Mucosa of rectum (tissue), 2 donors: ENCODE data around the gene TRIM56.
"Not testable (repeated sequence)": the region's sequence is repeated elsewhere in the genome, so short reads cannot be mapped to it uniquely, and the experiment has no call there.

Source experiments
- H3K27ac ChIP-seq, 2 donors: one replicate each; pipeline ENCODE4 v1.7.0; 2013; ENCODE audit warnings: inconsistent platforms in 2 of 2, low read depth in 2 of 2, low read length in 2 of 2
- H3K27me3 ChIP-seq, 2 donors: one replicate each; pipeline ENCODE4 v1.7.0; 2013; ENCODE audit warnings: low read length in 2 of 2; ENCODE audit not compliant: control insufficient read depth in 2 of 2, insufficient read depth in 2 of 2
- H3K36me3 ChIP-seq, 2 donors: one replicate each; pipeline ENCODE4 v1.7.0; 2013; ENCODE audit warnings: low read length in 2 of 2; ENCODE audit not compliant: control insufficient read depth in 2 of 2, insufficient read depth in 2 of 2
- H3K4me1 ChIP-seq, 2 donors: one replicate each; pipeline ENCODE4 v1.7.0; 2013; ENCODE audit warnings: low read length in 2 of 2, mild to moderate bottlenecking in 1 of 2; ENCODE audit not compliant: control insufficient read depth in 2 of 2, insufficient read depth in 2 of 2
- H3K4me3 ChIP-seq, 2 donors: one replicate each; pipeline ENCODE4 v1.7.0; 2013; ENCODE audit warnings: low read length in 2 of 2
- H3K9ac ChIP-seq, 2 donors: one replicate each; pipeline ENCODE4 v1.7.0; 2013; ENCODE audit warnings: low read length in 2 of 2, low read depth in 1 of 2, mild to moderate bottlenecking in 1 of 2
- H3K9me3 ChIP-seq, 2 donors: one replicate each; pipeline ENCODE4 v1.7.0; 2013; ENCODE audit warnings: low read length in 2 of 2; ENCODE audit not compliant: control insufficient read depth in 2 of 2
- donor health status: healthy.
- donor health status: Normal muscosa, but diverticular disease.

Gene TRIM56, protein sequence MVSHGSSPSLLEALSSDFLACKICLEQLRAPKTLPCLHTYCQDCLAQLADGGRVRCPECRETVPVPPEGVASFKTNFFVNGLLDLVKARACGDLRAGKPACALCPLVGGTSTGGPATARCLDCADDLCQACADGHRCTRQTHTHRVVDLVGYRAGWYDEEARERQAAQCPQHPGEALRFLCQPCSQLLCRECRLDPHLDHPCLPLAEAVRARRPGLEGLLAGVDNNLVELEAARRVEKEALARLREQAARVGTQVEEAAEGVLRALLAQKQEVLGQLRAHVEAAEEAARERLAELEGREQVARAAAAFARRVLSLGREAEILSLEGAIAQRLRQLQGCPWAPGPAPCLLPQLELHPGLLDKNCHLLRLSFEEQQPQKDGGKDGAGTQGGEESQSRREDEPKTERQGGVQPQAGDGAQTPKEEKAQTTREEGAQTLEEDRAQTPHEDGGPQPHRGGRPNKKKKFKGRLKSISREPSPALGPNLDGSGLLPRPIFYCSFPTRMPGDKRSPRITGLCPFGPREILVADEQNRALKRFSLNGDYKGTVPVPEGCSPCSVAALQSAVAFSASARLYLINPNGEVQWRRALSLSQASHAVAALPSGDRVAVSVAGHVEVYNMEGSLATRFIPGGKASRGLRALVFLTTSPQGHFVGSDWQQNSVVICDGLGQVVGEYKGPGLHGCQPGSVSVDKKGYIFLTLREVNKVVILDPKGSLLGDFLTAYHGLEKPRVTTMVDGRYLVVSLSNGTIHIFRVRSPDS

DNA sequence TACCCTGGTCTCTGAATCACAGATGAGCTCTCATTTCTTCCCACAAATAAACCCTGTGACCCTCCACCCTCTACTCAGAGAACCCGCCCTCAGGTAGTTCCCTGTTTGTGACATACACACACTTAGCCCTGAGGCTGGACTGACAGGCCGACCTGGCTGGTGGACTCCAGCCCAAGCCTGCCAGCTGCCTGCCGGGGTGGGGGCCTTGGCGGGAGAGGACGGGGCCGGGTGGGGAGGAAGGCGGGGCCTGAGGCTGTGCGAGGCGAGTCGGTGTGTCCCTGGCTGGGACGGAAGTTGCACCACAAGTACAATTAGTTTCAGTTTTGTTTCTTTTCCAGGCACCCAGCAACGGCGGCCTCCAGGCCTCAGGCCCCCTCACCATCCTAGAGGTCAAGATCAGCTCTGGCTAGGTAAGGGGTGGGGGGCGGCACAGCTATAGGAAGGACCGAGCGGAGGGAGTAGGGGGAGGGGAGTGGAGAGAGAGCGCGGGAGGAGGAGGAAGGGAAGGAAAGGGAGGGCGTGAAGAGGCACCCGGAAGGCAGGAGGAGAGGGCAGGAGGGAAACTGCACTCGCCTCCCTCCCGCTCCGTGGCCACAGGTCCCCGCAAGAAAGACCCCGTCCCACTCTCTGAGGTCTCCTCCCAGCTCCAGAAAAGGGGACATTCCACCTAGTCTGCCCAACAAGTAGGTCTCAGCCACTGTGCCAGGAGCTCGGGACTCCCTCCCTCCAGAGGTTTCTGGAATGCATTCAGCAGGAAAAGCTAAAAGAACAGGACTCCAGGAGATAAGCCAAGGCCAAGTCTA, at the start of gene TRIM56:
TSS of gene TRIM56 (plus strand) at position 320 of the 803 bp plus-strand sequence. CDS start 1,832 bp downstream, outside the sequence.
- Histone ChIP-seq H3K4me1 (peaks cover 11 to 20% of the 10 kb centered on the region in 2 donors), H3K27ac (peak within 1 kb of the TSS; percentile 97), H3K9me3 (no peaks in the 10 kb centered on the region), H3K36me3 (peaks cover 16 to 31% of the 10 kb centered on the region in 2 donors), H3K4me3 (peak within 1 kb of the TSS; percentile 94 to 99), H3K9ac (peak within 1 kb of the TSS; percentile 89 to 99), H3K27me3 (no peaks in the 10 kb centered on the region)

DNA sequence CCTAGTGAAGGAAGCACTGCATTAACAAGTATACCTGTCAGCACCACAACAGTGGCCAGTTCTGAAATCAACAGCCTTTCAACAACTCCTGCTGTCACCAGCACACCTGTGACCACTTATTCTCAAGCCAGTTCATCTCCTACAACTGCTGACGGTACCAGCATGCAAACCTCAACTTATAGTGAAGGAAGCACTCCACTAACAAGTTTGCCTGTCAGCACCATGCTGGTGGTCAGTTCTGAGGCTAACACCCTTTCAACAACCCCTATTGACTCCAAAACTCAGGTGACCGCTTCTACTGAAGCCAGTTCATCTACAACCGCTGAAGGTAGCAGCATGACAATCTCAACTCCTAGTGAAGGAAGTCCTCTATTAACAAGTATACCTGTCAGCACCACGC, 49.3 kb upstream of the TRIM56 start:
- peaks cover 0 to 65% of the 10 kb centered on the region in 2 donors for H3K36me3 ChIP-seq
- no peaks in the 10 kb centered on the region for H3K4me1 ChIP-seq
- no peak overlapping the region for H3K4me3 ChIP-seq
- no peak overlapping the region for H3K9ac ChIP-seq
- peaks cover 0 to 3% of the 10 kb centered on the region in 2 donors for H3K9me3 ChIP-seq
- H3K27ac ChIP-seq: no peak overlapping the region
- peaks cover 0 to 3% of the 10 kb centered on the region in 2 donors for H3K27me3 ChIP-seq

DNA sequence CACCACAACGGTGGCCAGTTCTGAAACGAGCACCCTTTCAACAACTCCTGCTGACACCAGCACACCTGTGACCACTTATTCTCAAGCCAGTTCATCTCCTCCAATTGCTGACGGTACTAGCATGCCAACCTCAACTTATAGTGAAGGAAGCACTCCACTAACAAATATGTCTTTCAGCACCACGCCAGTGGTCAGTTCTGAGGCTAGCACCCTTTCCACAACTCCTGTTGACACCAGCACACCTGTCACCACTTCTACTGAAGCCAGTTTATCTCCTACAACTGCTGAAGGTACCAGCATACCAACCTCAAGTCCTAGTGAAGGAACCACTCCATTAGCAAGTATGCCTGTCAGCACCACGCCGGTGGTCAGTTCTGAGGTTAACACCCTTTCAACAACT, 44.0 kb upstream of the TRIM56 start:
- not testable (repeated sequence) for H3K27me3 ChIP-seq, H3K9me3 ChIP-seq, H3K27ac ChIP-seq, H3K4me1 ChIP-seq, H3K9ac ChIP-seq, H3K4me3 ChIP-seq
- H3K36me3 ChIP-seq: peaks cover 0 to 60% of the 10 kb centered on the region in 2 donors

DNA sequence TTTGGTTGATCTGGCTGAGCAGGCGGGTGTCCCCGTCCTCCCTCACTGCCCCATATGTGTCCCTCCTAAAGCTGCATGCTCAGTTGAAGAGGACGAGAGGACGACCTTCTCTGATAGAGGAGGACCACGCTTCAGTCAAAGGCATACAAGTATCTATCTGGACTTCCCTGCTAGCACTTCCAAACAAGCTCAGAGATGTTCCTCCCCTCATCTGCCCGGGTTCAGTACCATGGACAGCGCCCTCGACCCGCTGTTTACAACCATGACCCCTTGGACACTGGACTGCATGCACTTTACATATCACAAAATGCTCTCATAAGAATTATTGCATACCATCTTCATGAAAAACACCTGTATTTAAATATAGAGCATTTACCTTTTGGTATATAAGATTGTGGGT, 26.9 kb upstream of the TRIM56 start:
- Histone ChIP-seq H3K27ac (no peak overlapping the region), H3K9ac (no peak overlapping the region), H3K27me3 (peaks cover 0 to 5% of the 10 kb centered on the region in 2 donors), H3K4me3 (no peak overlapping the region), H3K4me1 (no peaks in the 10 kb centered on the region), H3K9me3 (no peaks in the 10 kb centered on the region), H3K36me3 (peaks cover 0 to 16% of the 10 kb centered on the region in 2 donors)

DNA sequence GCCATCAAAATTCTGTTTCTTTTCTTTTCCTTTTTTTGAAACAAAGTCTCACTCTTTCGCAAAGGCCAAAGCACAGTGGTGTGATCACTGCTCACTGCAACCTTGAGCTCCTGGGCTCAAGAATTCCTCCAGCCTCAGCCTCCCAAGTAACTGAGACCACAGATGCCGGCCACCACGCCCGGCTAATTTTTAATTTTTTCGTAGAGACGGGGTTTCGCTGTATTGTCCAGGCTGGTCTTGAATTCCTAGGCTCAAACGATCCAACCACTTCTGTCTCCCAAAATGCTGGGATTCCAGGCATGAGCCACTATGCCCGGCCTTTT, 25.7 kb upstream of the TRIM56 start:
- peaks cover 0 to 16% of the 10 kb centered on the region in 2 donors for H3K36me3 ChIP-seq
- H3K9me3 ChIP-seq: no peaks in the 10 kb centered on the region
- no peak overlapping the region for H3K9ac ChIP-seq
- peaks cover 0 to 5% of the 10 kb centered on the region in 2 donors for H3K27me3 ChIP-seq
- no peak overlapping the region for H3K27ac ChIP-seq
- no peaks in the 10 kb centered on the region for H3K4me1 ChIP-seq
- H3K4me3 ChIP-seq: no peak overlapping the region

DNA sequence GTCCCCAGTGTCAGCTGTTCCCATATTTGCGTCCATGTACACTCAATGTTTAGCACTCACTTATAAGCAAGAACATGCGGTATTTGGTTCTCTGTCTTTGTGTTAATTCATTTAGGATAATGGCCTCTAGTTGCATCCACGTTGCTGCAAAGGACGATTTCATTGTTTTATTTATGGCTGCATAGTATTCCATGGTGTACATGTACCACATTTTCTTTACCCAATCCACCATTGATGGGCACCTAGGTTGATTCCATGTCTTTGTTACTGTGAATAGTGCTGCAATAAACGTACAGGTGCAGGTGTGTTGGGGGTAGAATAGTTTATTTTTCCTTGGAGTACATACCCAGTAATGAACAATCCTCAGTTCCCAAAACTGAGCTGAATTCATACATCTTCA, 24.3 kb upstream of the TRIM56 start:
- Histone ChIP-seq H3K4me1 (no peaks in the 10 kb centered on the region), H3K27me3 (peaks cover 0 to 5% of the 10 kb centered on the region in 2 donors), H3K9me3 (no peaks in the 10 kb centered on the region), H3K27ac (no peak overlapping the region), H3K4me3 (no peak overlapping the region), H3K9ac (no peak overlapping the region), H3K36me3 (peaks cover 0 to 10% of the 10 kb centered on the region in 2 donors)

DNA sequence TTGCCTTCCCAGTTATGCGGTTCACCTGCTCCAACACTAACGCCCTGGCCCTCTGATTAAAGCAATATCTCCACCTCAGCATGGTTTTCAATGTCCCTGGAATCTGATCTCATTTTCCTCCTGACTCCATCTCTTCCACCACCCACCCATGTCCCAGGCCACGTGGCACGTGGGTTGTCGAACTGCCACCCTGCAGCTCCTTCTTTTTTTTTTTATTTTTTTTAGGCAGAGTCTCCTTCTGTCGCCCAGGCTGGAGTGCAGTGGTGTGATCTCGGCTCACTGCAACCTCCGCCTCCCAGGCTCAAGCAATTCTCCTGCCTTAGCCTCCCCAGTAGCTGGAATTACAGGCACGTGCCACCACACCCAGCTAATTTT, 21.1 kb upstream of the TRIM56 start:
- not testable (repeated sequence) for H3K4me3 ChIP-seq, H3K9me3 ChIP-seq, H3K27ac ChIP-seq, H3K9ac ChIP-seq, H3K36me3 ChIP-seq, H3K27me3 ChIP-seq, H3K4me1 ChIP-seq

DNA sequence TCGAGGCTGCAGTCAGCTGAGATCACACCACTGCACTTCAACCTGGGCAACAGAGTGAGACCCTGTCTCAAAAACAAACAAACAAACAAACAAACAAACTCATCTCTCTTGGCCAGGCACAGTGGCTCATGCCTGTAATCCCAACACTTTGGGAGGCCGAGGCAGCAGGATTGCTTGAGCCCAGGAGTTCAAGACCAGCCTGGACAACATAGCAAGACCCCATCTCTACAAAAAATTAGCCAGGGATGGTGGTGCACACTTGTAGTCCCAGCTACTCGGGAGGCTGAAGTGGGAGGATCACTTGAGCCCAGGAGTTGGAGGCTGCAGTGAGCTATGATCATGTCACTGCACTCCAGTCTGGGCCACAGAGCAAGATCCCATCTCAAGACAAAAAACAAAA, 20.1 kb upstream of the TRIM56 start:
- H3K4me1 ChIP-seq, H3K9me3 ChIP-seq, H3K27me3 ChIP-seq, H3K27ac ChIP-seq, H3K4me3 ChIP-seq, H3K9ac ChIP-seq, H3K36me3 ChIP-seq: not testable (repeated sequence)

DNA sequence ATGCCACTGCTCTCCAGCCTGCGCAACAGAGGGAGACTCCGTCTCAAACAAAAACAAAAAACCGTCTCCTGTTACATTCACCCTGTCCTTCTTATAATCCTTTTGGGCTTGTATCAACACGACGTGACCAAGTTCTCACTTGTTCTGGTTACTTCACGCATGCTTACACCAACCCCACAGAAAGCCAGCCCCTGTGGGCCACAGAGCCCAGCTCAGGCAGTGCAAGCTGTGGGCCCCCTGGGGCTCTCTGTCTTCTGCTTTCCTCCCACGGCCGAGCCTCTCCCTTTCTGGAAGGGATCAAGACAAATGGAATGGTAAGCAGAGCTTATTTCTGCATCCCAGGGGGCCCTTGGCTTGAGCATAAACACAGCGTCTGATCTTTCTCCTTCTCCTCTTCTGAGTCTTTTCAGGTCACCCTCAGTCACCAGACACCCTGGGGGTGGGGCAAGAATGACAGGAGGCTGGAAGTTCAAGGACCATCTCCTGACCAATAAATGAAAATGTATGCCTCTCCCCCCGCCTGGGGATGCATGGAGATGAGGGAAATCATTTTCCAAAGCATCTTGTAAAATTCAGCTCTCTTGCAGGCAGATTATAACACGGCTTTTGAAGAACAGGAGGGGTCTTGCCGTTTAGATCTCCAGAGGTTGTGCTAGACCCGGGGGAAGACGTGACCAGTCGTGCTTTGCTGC, 19.0 kb upstream of the TRIM56 start:
- Histone ChIP-seq H3K4me1 (no peaks in the 10 kb centered on the region), H3K4me3 (no peak overlapping the region), H3K9me3 (no peaks in the 10 kb centered on the region), H3K36me3 (no peaks in the 10 kb centered on the region), H3K27ac (no peak overlapping the region), H3K27me3 (peaks cover 0 to 2% of the 10 kb centered on the region in 2 donors), H3K9ac (no peak overlapping the region)
